Heart left ventricle (tissue), 16 donors: ENCODE measurements around the gene DCAKD. TPM values are rescaled to one million over a fixed set of nuclear protein-coding genes. Genes with fewer than 3 reads are reported as not detected.

Source experiments
- ATAC-seq, 4 donors: fragments of 200-7000 bp; cut with Tn5 transposase; one replicate each; pipeline ENCODE4 v1.9.1; 2020 to 2022; ENCODE audit warnings: moderate library complexity in 4 of 4, mild to moderate bottlenecking in 3 of 4, moderate number of reproducible peaks in 1 of 4
- DNase-seq, 5 donors: peaks; one replicate each; pipeline ENCODE4 v3.0.0-alpha.2; 2020
- H3K27ac ChIP-seq, 12 donors: fragments of 200-600 bp; sonication (generic) in 4 of 12; one replicate each; pipeline versions ENCODE4 v1.5.0 to v1.8.0; 2016 to 2022; ENCODE audit warnings: mild to moderate bottlenecking in 2 of 12
- H3K27me3 ChIP-seq, 9 donors: fragments of 200-600 bp; sonication (generic) in 2 of 9; one replicate each; pipeline versions ENCODE4 v1.5.1 to v1.8.0; 2016 to 2022; ENCODE audit warnings: mild to moderate bottlenecking in 3 of 9
- H3K36me3 ChIP-seq, 9 donors: fragments of 200-600 bp; sonication (generic) in 2 of 9; one replicate each; pipeline versions ENCODE4 v1.5.0 to v1.8.0; 2018 to 2022; ENCODE audit warnings: mild to moderate bottlenecking in 2 of 9
- H3K4me1 ChIP-seq, 12 donors: fragments of 200-600 bp; sonication (generic) in 4 of 12; one replicate each; pipeline versions ENCODE4 v1.5.0 to v1.8.0; 2016 to 2022; ENCODE audit warnings: mild to moderate bottlenecking in 3 of 12
- H3K4me3 ChIP-seq, 12 donors: fragments of 200-600 bp; sonication (generic) in 4 of 12; one replicate each; pipeline versions ENCODE4 v1.5.0 to v1.8.0; 2017 to 2022; ENCODE audit warnings: mild to moderate bottlenecking in 9 of 12, moderate library complexity in 4 of 12
- H3K9me3 ChIP-seq, 12 donors: fragments of 200-600 bp; sonication (generic) in 4 of 12; one replicate each; pipeline versions ENCODE4 v1.5.0 to v1.8.0; 2016 to 2022; ENCODE audit warnings: mild to moderate bottlenecking in 1 of 12
- CTCF ChIP-seq, 12 donors: fragments of 200-600 bp; sonication (generic) in 4 of 12; IDR thresholded peaks; one replicate each; pipeline versions ENCODE4 v1.5.0 to v1.8.0; 2018 to 2022; ENCODE audit warnings: antibody characterized with exemption in 12 of 12, mild to moderate bottlenecking in 5 of 12
- POLR2A ChIP-seq, 2 donors: fragments of 450-650 bp; IDR thresholded peaks; one replicate each; pipeline ENCODE4 v1.6.1; 2017; ENCODE audit warnings: antibody characterized with exemption in 2 of 2, mild to moderate bottlenecking in 2 of 2, moderate library complexity in 2 of 2
- WGBS, 4 donors: extraction: QIAGEN DNeasy Blood & Tissue Kit in 2 of 4; methylation state at CpG; one replicate each; pipeline versions ENCODE4 v1.1.5 to v1.1.7; 2013 to 2018; 5-methylcytosine and 5-hydroxymethylcytosine counted together
- intact Hi-C, 10 donors: fragments of 100-400 bp; cut with DNase I; formaldehyde crosslinking; loops; one replicate each; pipeline versions ENCODE4 v1.11.1 to v1.14.2; 2022
- polyA plus RNA-seq, 2 donors: library from polyadenylated mRNA; stranded (reverse); fragments of 200-250 nt; gene quantifications; one replicate each; pipeline ENCODE4 v1.2.3, GENCODE V29; 2013
- total RNA-seq, 9 donors: library from RNA; depleted of rRNA in 2 of 9; stranded (reverse); fragments of >200 nt in 2 of 9; fragmentation: NEBNext Ultra II Directional in 3 of 9; extraction: Animal tissue kit (Norgen Biotek cat#: 25700) in 3 of 9; gene quantifications; one replicate each; pipeline versions ENCODE4 v1.1.0 to v1.2.4, GENCODE V29; 2016 to 2023
- donor health status: ischemic (EF 13 %, LVEDD 7.1; RV severe dilation, severe dysfunction).
- donor health status: healthy with polysubstance abuse.
- donor health status: DM: no; HTN: yes; CAD: no.
- donor health status: DM: no; HTN: no; CAD: no.
- donor health status: ischemic (EF 25% LVEDD 6.9; RV normal size, moderate dysfunction).
- donor health status: ischemic (EF 25% LVEDD 5.7; RV mildly dilated, moderate dysfunction).
- donor health status: healthy.
- donor health status: DM: yes; HTN: yes; CAD: no.
- donor health status: ischemic (EF 35%, LVEDD 5.7; RV mildly dilated, moderate dysfunction).
- donor health status: nonischemic (EF 11% LVEDD 7.7; RV severe dilation, severe dysfunction).
- donor health status: DM: yes; HTN: yes; CAD: no.
- donor health status: PGD.
- donor health status: ischemic (EF 29% LVEDD 5.4; RV normal size, mild dysfunction).
- donor health status: nonischemic (EF 23%, LVEDD 6.1; RV moderate dilation, normal function).

Gene DCAKD
- total and polyA plus RNA-seq, 11 donors = 15.3 to 60.9 (median 32.4) TPM

GRCh38 chr17:45001310-45001709, 50.1 kb downstream of the DCAKD start:
- ATAC-seq (no peak), DNase-seq (no peak)
- peaks cover 0 to 11% (median 3%) of the 10 kb centered on the region in 12 donors for H3K4me1 ChIP-seq
- no peak overlapping the region for H3K27ac ChIP-seq
- H3K36me3 ChIP-seq = no peaks in the 10 kb centered on the region
- peaks cover 0 to 12% (median 3%) of the 10 kb centered on the region in 12 donors for H3K9me3 ChIP-seq
- peaks cover 0 to 8% (median 0%) of the 10 kb centered on the region in 9 donors for H3K27me3 ChIP-seq
- TF ChIP-seq POLR2A (IDR thresholded peaks at IDR 0.05) (no peak), CTCF (IDR thresholded peaks at IDR 0.05) (no peak)
- intact Hi-C loops = no loop called here
- whole genome bisulfite sequencing, 4 donors = 67 to 81% (median 71%) methylated on average over 3 of the region's 3 CpGs
- H3K4me3 ChIP-seq = no peak overlapping the region

DNA sequence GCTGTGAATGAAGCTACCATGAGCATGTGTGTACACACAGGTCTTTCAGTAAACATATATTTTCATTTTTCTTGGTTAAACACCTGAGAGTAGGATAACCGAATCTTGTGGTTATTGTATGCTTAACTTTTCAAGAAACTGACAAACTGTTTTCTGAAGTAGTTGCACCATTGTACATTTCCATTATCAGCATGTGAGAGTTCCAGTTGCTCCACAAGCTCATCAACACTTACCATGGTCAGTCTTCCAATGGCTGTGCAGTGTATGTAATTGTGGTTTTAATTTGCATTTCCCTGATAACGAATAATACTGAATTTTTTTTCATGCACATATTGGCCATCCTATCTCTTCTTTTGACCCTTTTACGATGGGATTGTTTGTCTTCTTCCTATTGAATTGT, 52.0 kb downstream of the DCAKD start:
- Histone ChIP-seq H3K36me3 (no peaks in the 10 kb centered on the region), H3K4me3 (no peak overlapping the region), H3K4me1 (peaks cover 0 to 18% (median 5%) of the 10 kb centered on the region in 12 donors), H3K27ac (no peak overlapping the region), H3K9me3 (peaks cover 0 to 12% (median 3%) of the 10 kb centered on the region in 12 donors), H3K27me3 (peaks cover 0 to 8% (median 0%) of the 10 kb centered on the region in 9 donors)
- intact Hi-C loops = no loop called here
- TF ChIP-seq CTCF (IDR thresholded peaks at IDR 0.05) = no peak
- no peak for TF ChIP-seq POLR2A (IDR thresholded peaks at IDR 0.05)
- DNase-seq (no peak), ATAC-seq (no peak)
- 88 to 94% (median 94%) methylated on average over 3 of the region's 3 CpGs for WGBS, 4 donors

DNA sequence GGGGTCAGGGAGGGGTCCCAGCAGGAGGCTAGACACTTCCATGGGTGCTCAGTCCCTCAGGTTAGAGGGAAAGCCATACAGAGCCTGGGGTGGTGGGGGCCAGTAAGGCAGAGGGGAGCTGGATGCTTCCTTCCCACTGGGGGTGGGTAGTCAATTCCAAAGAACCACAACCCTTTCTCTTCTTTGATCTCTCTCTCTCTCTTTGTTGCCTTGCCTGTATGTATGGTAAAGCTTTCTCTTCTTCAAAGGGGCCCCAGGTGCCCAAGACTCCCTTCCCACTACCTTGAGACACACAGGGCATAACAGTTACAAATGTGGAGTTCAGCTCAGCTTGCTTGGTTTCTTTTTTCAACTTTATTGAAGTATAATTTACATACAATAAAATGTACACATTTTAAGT, 52.8 kb downstream of the DCAKD start:
- TF ChIP-seq POLR2A (IDR thresholded peaks at IDR 0.05) = no peak
- TF ChIP-seq CTCF (IDR thresholded peaks at IDR 0.05) = no peak
- DNase-seq = no peak
- no peak for ATAC-seq
- Histone ChIP-seq H3K27me3 (peaks cover 0 to 6% (median 0%) of the 10 kb centered on the region in 9 donors), H3K4me1 (peaks cover 0 to 18% (median 5%) of the 10 kb centered on the region in 12 donors), H3K9me3 (peaks cover 0 to 12% (median 3%) of the 10 kb centered on the region in 12 donors), H3K36me3 (no peaks in the 10 kb centered on the region), H3K4me3 (no peak overlapping the region), H3K27ac (no peak overlapping the region)
- intact Hi-C loops = no loop called here

GRCh38 chr17:44997733-44998520, 53.5 kb downstream of the DCAKD start:
- WGBS, 4 donors = 35 to 51% (median 41%) methylated on average over 6 to 7 of the region's 7 CpGs
- DNase-seq (peak in 4 of 5 donors; percentile 33 to 73 (median 46)), ATAC-seq (peak; percentile 31 to 77 (median 69))

More at GRCh38 chr17:44997733-44998520, 53.5 kb downstream of the DCAKD start:
- intact Hi-C loops = no loop called here
- H3K4me3 ChIP-seq = no peak overlapping the region
- H3K27ac ChIP-seq = no peak overlapping the region
- H3K27me3 ChIP-seq = peaks cover 0 to 6% (median 0%) of the 10 kb centered on the region in 9 donors
- peaks cover 0 to 18% (median 5%) of the 10 kb centered on the region in 12 donors for H3K4me1 ChIP-seq
- peaks cover 0 to 12% (median 3%) of the 10 kb centered on the region in 12 donors for H3K9me3 ChIP-seq
- no peaks in the 10 kb centered on the region for H3K36me3 ChIP-seq
- TF ChIP-seq POLR2A (IDR thresholded peaks at IDR 0.05) (no peak), CTCF (IDR thresholded peaks at IDR 0.05) (peak in 1 of 12 donors; percentile 6)
